ENCODE measurements around the gene ALDOB. TPM values are rescaled to one million over a fixed set of nuclear protein-coding genes. Genes with fewer than 3 reads are reported as not detected.

ALDOB gene
- total and polyA plus RNA-seq, 2 of the 8 experiments (the other 6 are each of a cell fraction or from before 2014, with no cell fraction given): not detected

GRCh38 chr9:101400120-101400519 is 35.5 kb downstream of the ALDOB start (continued):
- TF ChIP-seq USF2 (IDR thresholded peaks at IDR 0.05; ENCODE audit: low read length) (no peak), NANOG (IDR thresholded peaks at IDR 0.05; ENCODE audit: insufficient read depth, low read depth, low read length, poor library complexity, severe bottlenecking) (no peak), TCF12 (IDR thresholded peaks at IDR 0.05; ENCODE audit: low read depth, low read length) (no peak), ATF3 (IDR thresholded peaks at IDR 0.05; ENCODE audit: insufficient read depth, low read depth, low read length) (no peak), BACH1 (IDR thresholded peaks at IDR 0.05; ENCODE audit: low read length) (no peak)
